ENCODE measurements around the gene CD248. TPM values are rescaled to one million over a fixed set of nuclear protein-coding genes. Genes with fewer than 3 reads are reported as not detected.
A peak's percentile ranks its signal among the peaks of the same experiment; 100 is the strongest.

The CD248 gene
- total and polyA plus RNA-seq, 5 donors from 2014 or later: 0.06 to 0.30 (median 0.10) TPM

DNA sequence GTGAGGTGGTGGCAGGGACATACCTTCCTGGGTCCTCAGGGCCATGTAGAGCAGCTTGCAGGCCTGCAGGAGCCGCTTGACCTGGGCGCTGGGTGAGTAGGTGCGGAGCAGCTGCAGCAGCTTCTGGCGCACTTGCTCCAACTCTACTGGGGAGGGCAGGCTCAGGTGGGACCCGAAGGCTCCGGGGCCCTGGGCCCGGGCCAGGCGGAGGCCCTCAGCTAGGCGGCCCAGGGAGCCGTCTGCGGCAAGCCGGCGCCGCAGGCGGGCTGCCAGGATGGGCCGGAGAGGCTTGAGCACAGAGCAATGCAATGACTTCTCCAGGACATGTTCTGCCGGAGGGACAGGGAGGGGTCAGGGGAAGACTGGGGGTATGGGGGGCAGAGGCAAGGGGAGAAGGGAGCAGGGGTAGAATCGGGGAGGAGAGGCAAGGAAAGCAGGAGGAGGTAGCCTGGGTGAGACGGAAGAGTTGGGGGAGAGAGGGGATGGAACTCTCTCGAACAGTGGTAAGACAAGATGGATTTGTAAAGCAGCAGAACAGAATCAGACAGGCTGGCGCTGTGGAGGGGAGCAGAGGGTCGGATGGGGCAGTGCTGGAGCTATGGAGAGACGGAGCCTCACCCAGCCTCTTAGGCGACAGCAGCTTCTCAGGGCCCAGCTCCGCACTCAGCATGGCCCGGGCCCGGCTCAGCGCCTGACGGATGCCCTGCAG, 17.2 kb upstream of the CD248 start:
- H3K27ac ChIP-seq (ENCODE audit: insufficient read depth, low read length, poor library complexity, severe bottlenecking): no peak overlapping the region
- no peaks in the 10 kb centered on the region for H3K27me3 ChIP-seq (ENCODE audit: control insufficient read depth, insufficient read depth, low read length)
- Mint-ChIP-seq H3K9me3 (no peaks in the 10 kb centered on the region), H3K36me3 (peaks cover 3% of the 10 kb centered on the region), H3K27me3 (no peaks in the 10 kb centered on the region), H3K4me3 (no peak overlapping the region), H3K27ac (no peak overlapping the region), H3K4me1 (peaks cover 0 to 22% (median 7%) of the 10 kb centered on the region in 4 donors)
- H3K9me3 ChIP-seq (ENCODE audit: control insufficient read depth in 2 of 2, low read length in 2 of 2): no peaks in the 10 kb centered on the region
- peaks cover 22% of the 10 kb centered on the region for H3K4me1 ChIP-seq (ENCODE audit: control insufficient read depth, insufficient read depth, low read length, poor library complexity, severe bottlenecking)
- ATAC-seq (ENCODE audit: low read depth in 2 of 2): no peak
- H3K4me3 ChIP-seq (ENCODE audit: low read depth, low read length): no peak overlapping the region
- no peak for DNase-seq
- peaks cover 9% of the 10 kb centered on the region for H3K36me3 ChIP-seq (ENCODE audit: control insufficient read depth, insufficient read depth, low read length)

DNA sequence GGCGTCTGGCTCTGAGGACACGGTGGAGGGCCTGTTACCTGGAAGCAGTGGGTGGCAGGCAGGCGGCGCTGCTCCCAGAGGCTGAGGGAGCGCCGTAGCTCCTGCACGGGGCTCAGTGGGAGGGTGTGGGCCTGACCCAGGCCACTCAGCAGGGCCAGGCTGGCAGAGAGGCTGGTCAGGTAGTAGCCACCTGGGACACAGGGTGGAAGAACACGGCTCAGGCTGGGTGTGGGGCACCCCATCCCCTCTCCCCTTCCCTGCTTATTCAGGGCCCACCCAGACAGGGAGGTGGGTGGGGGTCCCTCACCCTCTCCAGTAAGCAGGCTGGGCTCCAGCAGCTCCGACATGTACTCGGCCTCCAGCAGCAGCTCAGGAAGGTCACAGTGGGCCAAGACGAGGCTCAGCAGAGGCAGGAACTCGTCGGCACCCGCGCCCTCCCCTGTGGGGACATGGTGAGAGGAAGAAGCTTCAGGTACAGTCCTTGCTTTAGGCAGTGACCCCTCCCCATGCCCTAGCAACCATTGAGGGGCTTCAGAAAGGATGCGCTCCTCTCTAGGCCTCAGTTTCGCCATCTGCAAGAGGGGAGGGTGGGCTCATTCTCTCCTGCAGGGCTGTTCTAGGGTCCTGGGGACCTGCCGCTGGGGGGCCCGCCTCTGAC, 16.5 kb upstream of the CD248 start:
- Histone ChIP-seq H3K4me3 (ENCODE audit: low read depth, low read length) (no peak overlapping the region), H3K27me3 (ENCODE audit: control insufficient read depth, insufficient read depth, low read length) (no peaks in the 10 kb centered on the region), H3K36me3 (ENCODE audit: control insufficient read depth, insufficient read depth, low read length) (peaks cover 3% of the 10 kb centered on the region), H3K4me1 (ENCODE audit: control insufficient read depth, insufficient read depth, low read length, poor library complexity, severe bottlenecking) (peaks cover 25% of the 10 kb centered on the region), H3K9me3 (ENCODE audit: control insufficient read depth in 2 of 2, low read length in 2 of 2) (no peaks in the 10 kb centered on the region), H3K27ac (ENCODE audit: insufficient read depth, low read length, poor library complexity, severe bottlenecking) (no peak overlapping the region)
- Mint-ChIP-seq H3K27ac (no peak overlapping the region), H3K4me3 (no peak overlapping the region), H3K9me3 (no peaks in the 10 kb centered on the region), H3K27me3 (no peaks in the 10 kb centered on the region), H3K4me1 (peaks cover 0 to 27% (median 11%) of the 10 kb centered on the region in 4 donors), H3K36me3 (peaks cover 3% of the 10 kb centered on the region)
- DNase-seq: no peak
- ATAC-seq (ENCODE audit: low read depth in 2 of 2): no peak

DNA sequence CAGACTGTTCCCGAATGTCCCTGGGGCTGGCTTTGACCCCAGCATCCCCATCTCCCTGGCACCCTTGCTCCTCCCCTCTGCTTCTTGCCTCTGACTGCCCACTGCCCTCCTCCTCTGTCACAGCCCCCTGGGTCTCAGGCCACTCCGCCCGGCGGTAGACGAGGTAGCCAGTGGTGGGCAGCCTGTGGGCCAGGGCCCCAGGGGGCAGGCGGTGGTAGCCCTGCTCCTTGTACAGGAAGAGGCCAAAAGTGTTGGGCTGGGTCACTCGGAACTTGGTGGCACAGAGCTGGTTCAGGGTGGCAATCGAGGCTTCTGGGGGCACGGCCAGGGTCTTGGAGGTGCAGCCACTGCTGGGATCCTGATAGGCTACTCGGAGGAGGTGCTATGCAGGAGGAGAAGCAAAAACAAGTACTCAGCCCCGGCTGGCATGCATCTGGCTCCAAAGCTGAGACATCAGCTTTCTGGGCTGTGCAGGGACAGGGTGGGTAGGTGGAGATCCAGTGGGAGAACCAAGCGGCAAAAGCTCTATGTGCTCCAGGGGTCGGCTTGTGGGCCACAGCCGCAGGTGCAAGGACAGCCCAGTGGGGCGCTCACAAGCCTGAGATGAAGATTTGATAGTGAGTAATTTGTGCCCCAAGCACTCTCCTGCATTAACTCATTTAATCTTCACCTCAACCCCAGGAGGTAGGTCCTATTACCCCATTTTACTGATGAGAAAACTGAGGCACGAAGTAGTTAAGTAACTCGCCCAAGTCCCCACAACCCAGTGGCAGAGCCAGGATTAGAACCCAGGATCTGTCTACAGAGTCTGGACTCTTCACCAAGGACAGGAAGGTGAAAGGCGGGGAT, 15.8 kb upstream of the CD248 start:
- H3K4me1 ChIP-seq (ENCODE audit: control insufficient read depth, insufficient read depth, low read length, poor library complexity, severe bottlenecking): peaks cover 33% of the 10 kb centered on the region
- ATAC-seq (ENCODE audit: low read depth in 2 of 2) (no peak), DNase-seq (no peak)
- H3K4me1 Mint-ChIP-seq: peaks cover under 1 to 32% (median 17%) of the 10 kb centered on the region in 4 donors
- H3K27ac ChIP-seq (ENCODE audit: insufficient read depth, low read length, poor library complexity, severe bottlenecking): no peak overlapping the region
- peak overlapping the region in 1 of 4 donors; percentile 63 for H3K4me3 Mint-ChIP-seq
- H3K27me3 ChIP-seq (ENCODE audit: control insufficient read depth, insufficient read depth, low read length): no peaks in the 10 kb centered on the region
- H3K36me3 Mint-ChIP-seq: peaks cover 3% of the 10 kb centered on the region
- H3K9me3 ChIP-seq (ENCODE audit: control insufficient read depth in 2 of 2, low read length in 2 of 2): no peaks in the 10 kb centered on the region
- no peaks in the 10 kb centered on the region for H3K36me3 ChIP-seq (ENCODE audit: control insufficient read depth, insufficient read depth, low read length)
- no peak overlapping the region for H3K4me3 ChIP-seq (ENCODE audit: low read depth, low read length)
- H3K27me3 Mint-ChIP-seq: no peaks in the 10 kb centered on the region
- H3K27ac Mint-ChIP-seq: no peak overlapping the region
- no peaks in the 10 kb centered on the region for H3K9me3 Mint-ChIP-seq

DNA sequence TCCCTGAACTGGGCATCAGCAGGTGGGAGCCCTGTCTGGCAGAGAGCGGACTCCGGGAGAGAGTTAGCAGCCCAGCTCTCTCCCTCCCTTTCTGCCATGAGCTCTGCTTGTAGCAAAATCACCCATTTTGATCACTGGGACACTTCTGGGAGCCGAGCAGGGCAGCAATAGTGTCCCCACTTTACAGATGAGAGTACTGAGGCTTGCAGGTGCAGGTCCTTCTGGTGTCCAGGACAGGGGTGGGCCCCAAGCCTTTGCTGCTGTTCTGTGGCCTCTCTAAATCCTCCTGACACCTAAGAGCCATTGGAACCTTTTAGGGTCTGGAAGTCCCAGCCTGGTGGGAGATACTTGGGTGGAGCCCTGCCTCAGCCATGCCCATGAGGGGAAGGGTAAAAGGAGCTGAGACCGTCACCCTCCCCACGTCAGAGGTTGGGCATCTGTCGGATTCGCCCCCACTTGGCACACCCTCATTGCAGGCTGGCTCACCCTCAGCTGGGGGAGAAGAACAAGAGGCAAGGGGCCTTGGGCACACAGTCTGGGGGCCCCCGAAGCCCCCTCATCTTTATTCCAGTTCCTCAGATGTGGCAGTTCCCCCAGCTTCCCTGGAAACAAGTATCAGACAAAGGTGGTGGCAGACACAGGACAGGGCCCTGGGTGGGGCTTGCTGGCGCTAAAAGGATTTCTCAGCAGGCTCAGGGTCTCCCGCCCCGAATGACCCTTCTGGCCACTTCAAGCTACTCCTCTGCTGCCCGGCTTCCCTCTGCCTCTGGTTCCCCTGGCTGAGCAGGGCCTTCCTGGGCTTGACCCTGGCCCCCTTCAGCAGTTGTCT, 14.9 kb upstream of the CD248 start:
- Histone ChIP-seq H3K9me3 (ENCODE audit: control insufficient read depth in 2 of 2, low read length in 2 of 2) (no peaks in the 10 kb centered on the region), H3K27ac (ENCODE audit: insufficient read depth, low read length, poor library complexity, severe bottlenecking) (no peak overlapping the region), H3K27me3 (ENCODE audit: control insufficient read depth, insufficient read depth, low read length) (no peaks in the 10 kb centered on the region), H3K36me3 (ENCODE audit: control insufficient read depth, insufficient read depth, low read length) (no peaks in the 10 kb centered on the region), H3K4me3 (ENCODE audit: low read depth, low read length) (no peak overlapping the region), H3K4me1 (ENCODE audit: control insufficient read depth, insufficient read depth, low read length, poor library complexity, severe bottlenecking) (peaks cover 34% of the 10 kb centered on the region)
- H3K4me3 Mint-ChIP-seq: no peak overlapping the region
- no peaks in the 10 kb centered on the region for H3K36me3 Mint-ChIP-seq
- ATAC-seq (ENCODE audit: low read depth in 2 of 2): no peak
- no peaks in the 10 kb centered on the region for H3K27me3 Mint-ChIP-seq
- no peaks in the 10 kb centered on the region for H3K9me3 Mint-ChIP-seq
- DNase-seq: no peak
- peaks cover 4 to 32% (median 18%) of the 10 kb centered on the region in 4 donors for H3K4me1 Mint-ChIP-seq
- no peak overlapping the region for H3K27ac Mint-ChIP-seq

DNA sequence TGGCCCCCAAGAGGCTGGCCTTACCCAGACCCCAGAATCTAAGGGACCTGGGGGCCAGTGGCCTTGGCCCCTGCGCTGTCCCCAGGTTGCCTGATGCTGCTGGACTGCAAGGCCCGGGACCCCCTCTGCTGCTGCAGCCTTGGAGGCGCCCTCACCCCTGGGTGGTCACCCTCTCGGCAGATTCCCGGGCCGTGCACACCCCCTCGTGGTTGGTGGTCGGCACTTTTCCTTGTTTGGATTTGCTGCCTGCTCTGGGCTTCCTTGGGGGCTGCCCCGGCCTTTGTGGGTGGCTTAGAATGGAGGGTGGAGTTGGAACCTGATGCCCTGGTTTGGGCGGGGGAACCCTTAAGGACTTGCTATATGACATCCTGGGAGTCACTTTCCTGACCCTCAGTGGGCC, 14.1 kb upstream of the CD248 start:
- ATAC-seq (ENCODE audit: low read depth in 2 of 2): no peak
- peaks cover 4 to 32% (median 16%) of the 10 kb centered on the region in 4 donors for H3K4me1 Mint-ChIP-seq
- no peak overlapping the region for H3K4me3 Mint-ChIP-seq
- Histone ChIP-seq H3K27me3 (ENCODE audit: control insufficient read depth, insufficient read depth, low read length) (no peaks in the 10 kb centered on the region), H3K36me3 (ENCODE audit: control insufficient read depth, insufficient read depth, low read length) (no peaks in the 10 kb centered on the region), H3K4me3 (ENCODE audit: low read depth, low read length) (no peak overlapping the region), H3K4me1 (ENCODE audit: control insufficient read depth, insufficient read depth, low read length, poor library complexity, severe bottlenecking) (peaks cover 34% of the 10 kb centered on the region), H3K27ac (ENCODE audit: insufficient read depth, low read length, poor library complexity, severe bottlenecking) (no peak overlapping the region), H3K9me3 (ENCODE audit: control insufficient read depth in 2 of 2, low read length in 2 of 2) (no peaks in the 10 kb centered on the region)
- H3K27ac Mint-ChIP-seq: no peak overlapping the region
- H3K9me3 Mint-ChIP-seq: no peaks in the 10 kb centered on the region
- no peaks in the 10 kb centered on the region for H3K36me3 Mint-ChIP-seq
- H3K27me3 Mint-ChIP-seq: no peaks in the 10 kb centered on the region
- no peak for DNase-seq

DNA sequence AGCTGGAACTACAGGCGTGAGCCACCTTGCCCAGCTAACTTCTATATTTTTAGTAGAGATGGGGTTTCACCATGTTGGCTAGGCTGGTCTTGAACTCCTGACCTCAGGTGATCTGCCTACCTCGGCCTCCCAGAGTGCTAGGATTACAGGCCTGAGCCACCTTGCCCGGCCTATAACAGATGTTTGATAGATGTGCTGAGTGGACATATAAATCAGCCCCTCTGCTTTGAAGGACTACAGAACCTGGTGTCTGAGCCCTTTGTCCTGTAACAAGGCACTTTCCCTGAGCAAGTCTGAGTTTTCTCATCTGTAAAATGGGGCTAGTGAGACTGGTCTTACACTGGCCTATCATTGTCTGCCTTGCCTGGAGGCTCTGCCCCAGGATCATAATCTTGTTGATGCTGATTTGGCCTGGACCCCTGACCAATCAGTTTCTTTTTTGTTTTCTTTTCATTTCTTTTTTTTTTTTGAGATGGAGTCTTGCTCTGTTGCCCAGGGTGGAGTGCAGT, 12.4 kb upstream of the CD248 start:
- no peaks in the 10 kb centered on the region for H3K27me3 Mint-ChIP-seq
- no peak overlapping the region for H3K4me3 Mint-ChIP-seq
- Histone ChIP-seq H3K9me3 (ENCODE audit: control insufficient read depth in 2 of 2, low read length in 2 of 2) (no peaks in the 10 kb centered on the region), H3K36me3 (ENCODE audit: control insufficient read depth, insufficient read depth, low read length) (no peaks in the 10 kb centered on the region), H3K27ac (ENCODE audit: insufficient read depth, low read length, poor library complexity, severe bottlenecking) (no peak overlapping the region), H3K27me3 (ENCODE audit: control insufficient read depth, insufficient read depth, low read length) (no peaks in the 10 kb centered on the region), H3K4me3 (ENCODE audit: low read depth, low read length) (no peak overlapping the region), H3K4me1 (ENCODE audit: control insufficient read depth, insufficient read depth, low read length, poor library complexity, severe bottlenecking) (peaks cover 38% of the 10 kb centered on the region)
- ATAC-seq (ENCODE audit: low read depth in 2 of 2): no peak
- no peak overlapping the region for H3K27ac Mint-ChIP-seq
- no peaks in the 10 kb centered on the region for H3K36me3 Mint-ChIP-seq
- H3K9me3 Mint-ChIP-seq: no peaks in the 10 kb centered on the region
- no peak for DNase-seq
- peaks cover 4 to 40% (median 17%) of the 10 kb centered on the region in 4 donors for H3K4me1 Mint-ChIP-seq
